Measurements from ENCODE around the gene SLC30A7.
"Not testable (repeated sequence)": the region's sequence is repeated elsewhere in the genome, so short reads cannot be mapped to it uniquely, and the experiment has no call there.

Gene SLC30A7

GRCh38 chr1:100926240-100926639 is 30.4 kb downstream of the SLC30A7 start:
- no peak for DNase-seq (ENCODE audit: insufficient read length, low spot score)
- no peak for TF ChIP-seq CTCF (IDR thresholded peaks at IDR 0.05; ENCODE audit: insufficient read depth, missing control alignments)
- no peak for FAIRE-seq

GRCh38 chr1:100927276-100927675 is 31.4 kb downstream of the SLC30A7 start:
- DNase-seq (ENCODE audit: insufficient read length, low spot score) (no peak), FAIRE-seq (no peak)
- TF ChIP-seq CTCF (IDR thresholded peaks at IDR 0.05; ENCODE audit: insufficient read depth, missing control alignments) = no peak

DNA sequence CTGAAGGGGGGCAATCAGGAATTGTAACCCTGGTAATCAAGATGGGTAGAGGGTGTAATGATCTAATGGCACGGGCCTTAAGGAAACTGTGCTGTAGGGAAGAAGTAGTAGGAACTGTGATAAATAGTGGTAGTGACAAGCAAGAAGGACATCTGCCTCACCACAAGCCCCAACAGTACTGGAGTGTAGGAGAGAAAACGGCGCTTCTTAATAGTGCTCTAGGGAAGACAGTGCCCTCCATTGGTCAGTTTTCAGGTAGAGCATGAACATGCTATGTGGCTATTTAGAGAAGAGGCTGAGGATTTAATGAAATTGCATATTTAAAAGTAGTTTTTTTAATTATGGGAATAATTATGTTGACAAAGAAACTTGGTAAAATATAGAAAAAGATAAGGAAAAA is 32.2 kb downstream of the SLC30A7 start:
- DNase-seq (ENCODE audit: insufficient read length, low spot score) (no peak), FAIRE-seq (no peak)
- TF ChIP-seq CTCF (IDR thresholded peaks at IDR 0.05; ENCODE audit: insufficient read depth, missing control alignments) = no peak

DNA sequence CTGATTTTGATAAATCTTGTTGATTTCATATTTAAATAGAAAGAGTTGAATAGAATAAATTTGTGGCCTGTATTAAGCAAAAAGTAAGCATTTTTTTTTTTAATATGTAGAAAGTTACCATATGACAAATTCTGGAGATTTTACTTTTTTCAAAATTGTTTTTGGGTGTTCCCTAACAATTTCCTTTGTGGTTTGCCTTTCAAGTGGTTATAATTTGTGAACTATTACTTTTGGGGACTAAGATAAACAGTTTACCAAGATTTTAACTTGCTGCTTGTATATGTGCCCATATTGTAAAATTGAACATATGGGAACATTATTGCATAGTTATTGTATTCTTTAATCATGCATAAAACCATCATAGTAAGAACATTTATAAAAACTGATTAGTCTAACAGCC is 34.6 kb downstream of the SLC30A7 start:
- TF ChIP-seq CTCF (IDR thresholded peaks at IDR 0.05; ENCODE audit: insufficient read depth, missing control alignments) = no peak
- DNase-seq (ENCODE audit: insufficient read length, low spot score) = no peak
- FAIRE-seq = no peak

GRCh38 chr1:100931716-100932115 is 35.8 kb downstream of the SLC30A7 start:
- FAIRE-seq (no peak), DNase-seq (ENCODE audit: insufficient read length, low spot score) (no peak)
- no peak for TF ChIP-seq CTCF (IDR thresholded peaks at IDR 0.05; ENCODE audit: insufficient read depth, missing control alignments)

- not testable (repeated sequence) for FAIRE-seq; DNase-seq (ENCODE audit: insufficient read length, low spot score)
Observed at GRCh38 chr1:100933555-100933954, 37.7 kb downstream of the SLC30A7 start.

GRCh38 chr1:100936194-100936967 is 40.5 kb downstream of the SLC30A7 start:
- DNase-seq (ENCODE audit: insufficient read length, low spot score) = no peak
- no peak for TF ChIP-seq CTCF (IDR thresholded peaks at IDR 0.05; ENCODE audit: insufficient read depth, missing control alignments)
- no peak for FAIRE-seq
